ENCODE measurements around the gene ISYNA1. TPM values are rescaled to one million over a fixed set of nuclear protein-coding genes. Genes with fewer than 3 reads are reported as not detected.

Gene ISYNA1
- total and polyA plus RNA-seq, 10 of the 15 experiments (the other 5 are each of a cell fraction or from before 2014, with no cell fraction given): 1.9 to 37.0 (median 9.1) TPM

DNA sequence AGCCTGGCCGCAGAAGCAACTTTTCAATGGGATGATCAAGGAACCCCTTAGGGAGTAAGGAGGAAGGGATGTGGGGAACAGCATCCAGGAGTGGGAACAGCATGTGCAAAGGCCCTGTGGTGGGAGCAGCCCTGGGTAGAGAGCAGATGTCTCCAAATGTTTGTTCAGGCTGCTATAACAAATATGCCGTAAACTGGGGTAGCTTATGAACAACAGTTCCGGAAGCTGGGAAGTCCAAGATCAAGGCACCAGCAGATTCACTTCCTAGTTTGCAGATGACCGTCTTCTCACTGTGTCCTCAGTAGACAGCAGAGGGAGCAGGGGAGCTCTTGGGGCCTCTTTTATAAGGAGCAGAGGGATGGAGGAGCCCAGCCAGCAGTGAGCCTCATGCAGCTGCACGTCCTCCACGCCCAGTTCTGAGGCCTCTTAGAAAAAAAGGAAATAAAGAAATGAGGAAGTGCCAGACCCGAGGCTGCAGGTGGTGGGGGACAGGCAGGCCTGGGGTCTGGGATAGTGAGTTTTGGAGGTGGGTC is 36.3 kb downstream of the ISYNA1 start (continued):
- TF ChIP-seq, protein P1, sequence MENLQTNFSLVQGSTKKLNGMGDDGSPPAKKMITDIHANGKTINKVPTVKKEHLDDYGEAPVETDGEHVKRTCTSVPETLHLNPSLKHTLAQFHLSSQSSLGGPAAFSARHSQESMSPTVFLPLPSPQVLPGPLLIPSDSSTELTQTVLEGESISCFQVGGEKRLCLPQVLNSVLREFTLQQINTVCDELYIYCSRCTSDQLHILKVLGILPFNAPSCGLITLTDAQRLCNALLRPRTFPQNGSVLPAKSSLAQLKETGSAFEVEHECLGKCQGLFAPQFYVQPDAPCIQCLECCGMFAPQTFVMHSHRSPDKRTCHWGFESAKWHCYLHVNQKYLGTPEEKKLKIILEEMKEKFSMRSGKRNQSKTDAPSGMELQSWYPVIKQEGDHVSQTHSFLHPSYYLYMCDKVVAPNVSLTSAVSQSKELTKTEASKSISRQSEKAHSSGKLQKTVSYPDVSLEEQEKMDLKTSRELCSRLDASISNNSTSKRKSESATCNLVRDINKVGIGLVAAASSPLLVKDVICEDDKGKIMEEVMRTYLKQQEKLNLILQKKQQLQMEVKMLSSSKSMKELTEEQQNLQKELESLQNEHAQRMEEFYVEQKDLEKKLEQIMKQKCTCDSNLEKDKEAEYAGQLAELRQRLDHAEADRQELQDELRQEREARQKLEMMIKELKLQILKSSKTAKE (IDR thresholded peaks at IDR 0.05; ENCODE audit: low read depth, poor library complexity, severe bottlenecking): peak; percentile 28
- TF ChIP-seq FOXK2 (IDR thresholded peaks at IDR 0.05) (no peak), BRCA1 (IDR thresholded peaks at IDR 0.05; ENCODE audit: low read depth, low read length) (no peak), RELB (IDR thresholded peaks at IDR 0.05; ENCODE audit: low read depth) (peak; percentile 63; the same call in 1 of the 2 replicates), CHD1 (IDR thresholded peaks at IDR 0.05; ENCODE audit: low read depth, low read length) (no peak), SIX5 (IDR thresholded peaks at IDR 0.05; ENCODE audit: low read depth, low read length, severe bottlenecking) (no peak), ZNF274 (IDR thresholded peaks at IDR 0.05; ENCODE audit: insufficient read depth, insufficient read length) (no peak), PAX8 (IDR thresholded peaks at IDR 0.05) (no peak), JUNB (IDR thresholded peaks at IDR 0.05) (no peak), HDAC2 (IDR thresholded peaks at IDR 0.05) (no peak), BCL11A (IDR thresholded peaks at IDR 0.05; ENCODE audit: low read depth, low read length) (no peak), NR2C2 (IDR thresholded peaks at IDR 0.05; ENCODE audit: borderline replicate concordance, control insufficient read depth, insufficient read length, low read depth) (no peak), ZBTB4 (CRISPR knock-in tag; IDR thresholded peaks at IDR 0.05) (no peak), GATAD2B (conservative IDR thresholded peaks at IDR 0.05; ENCODE audit: low read depth) (peak; percentile 51), FOS (IDR thresholded peaks at IDR 0.05; ENCODE audit: borderline replicate concordance, extremely low read depth, insufficient read length) (no peak), ZNF384 (IDR thresholded peaks at IDR 0.05; ENCODE audit: borderline replicate concordance, low read depth, low read length) (peak; percentile 41; the same call in 1 of the 2 replicates), STAT3 (IDR thresholded peaks at IDR 0.05; ENCODE audit: low read depth, low read length) (no peak), ASH2L (IDR thresholded peaks at IDR 0.05; ENCODE audit: borderline replicate concordance, low read depth) (no peak)
- TF ChIP-seq, protein P2, sequence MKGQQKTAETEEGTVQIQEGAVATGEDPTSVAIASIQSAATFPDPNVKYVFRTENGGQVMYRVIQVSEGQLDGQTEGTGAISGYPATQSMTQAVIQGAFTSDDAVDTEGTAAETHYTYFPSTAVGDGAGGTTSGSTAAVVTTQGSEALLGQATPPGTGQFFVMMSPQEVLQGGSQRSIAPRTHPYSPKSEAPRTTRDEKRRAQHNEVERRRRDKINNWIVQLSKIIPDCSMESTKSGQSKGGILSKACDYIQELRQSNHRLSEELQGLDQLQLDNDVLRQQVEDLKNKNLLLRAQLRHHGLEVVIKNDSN (IDR thresholded peaks at IDR 0.05; ENCODE audit: borderline replicate concordance, extremely low read length, insufficient read depth, low read depth, low read length): no peak
- TF ChIP-seq, protein P3, sequence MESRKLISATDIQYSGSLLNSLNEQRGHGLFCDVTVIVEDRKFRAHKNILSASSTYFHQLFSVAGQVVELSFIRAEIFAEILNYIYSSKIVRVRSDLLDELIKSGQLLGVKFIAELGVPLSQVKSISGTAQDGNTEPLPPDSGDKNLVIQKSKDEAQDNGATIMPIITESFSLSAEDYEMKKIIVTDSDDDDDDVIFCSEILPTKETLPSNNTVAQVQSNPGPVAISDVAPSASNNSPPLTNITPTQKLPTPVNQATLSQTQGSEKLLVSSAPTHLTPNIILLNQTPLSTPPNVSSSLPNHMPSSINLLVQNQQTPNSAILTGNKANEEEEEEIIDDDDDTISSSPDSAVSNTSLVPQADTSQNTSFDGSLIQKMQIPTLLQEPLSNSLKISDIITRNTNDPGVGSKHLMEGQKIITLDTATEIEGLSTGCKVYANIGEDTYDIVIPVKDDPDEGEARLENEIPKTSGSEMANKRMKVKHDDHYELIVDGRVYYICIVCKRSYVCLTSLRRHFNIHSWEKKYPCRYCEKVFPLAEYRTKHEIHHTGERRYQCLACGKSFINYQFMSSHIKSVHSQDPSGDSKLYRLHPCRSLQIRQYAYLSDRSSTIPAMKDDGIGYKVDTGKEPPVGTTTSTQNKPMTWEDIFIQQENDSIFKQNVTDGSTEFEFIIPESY (IDR thresholded peaks at IDR 0.05): no peak
